Bronchial epithelial cell (primary cell): ENCODE measurements around the gene TRABD. TPM values are rescaled to one million over a fixed set of nuclear protein-coding genes. Genes with fewer than 3 reads are reported as not detected.

Experiments
- DNase-seq: peaks from one replicate; pipeline ENCODE4 v3.0.0-alpha.2; 2010; ENCODE audit warnings: low read depth
- FAIRE-seq: peaks from 2 replicates; lab custom pipeline; 2011; peaks lifted over from hg19 to GRCh38; lab: Jason Lieb, UNC
- H3K27me3 ChIP-seq: 2 replicates; pipeline ENCODE4 v1.5.1; 2011; ENCODE audit warnings: low read length; ENCODE audit not compliant: control insufficient read depth, insufficient read depth
- H3K36me3 ChIP-seq: 2 replicates; pipeline ENCODE4 v1.5.1; 2011; ENCODE audit warnings: low read length; ENCODE audit not compliant: control insufficient read depth, insufficient read depth
- H3K4me3 ChIP-seq: 2 replicates; pipeline ENCODE4 v1.5.1; 2011; ENCODE audit warnings: mild to moderate bottlenecking, low read depth, low read length, control low read depth
- total RNA-seq: library from RNA; depleted of rRNA; stranded (reverse); fragments of >200 nt; gene quantifications from 2 replicates; pipeline ENCODE4 v1.2.1, GENCODE V29; 2014
- TF ChIP-seq, protein P1 (sequence below): IDR thresholded peaks from 2 replicates; pipeline ENCODE4 v1.5.1; 2011; ENCODE audit warnings: mild to moderate bottlenecking, moderate library complexity, low read length, control low read depth, inconsistent platforms; ENCODE audit not compliant: insufficient read depth, severe bottlenecking

TRABD gene
- total RNA-seq, 1 donor from 2014 or later = 43.7 TPM

DNA sequence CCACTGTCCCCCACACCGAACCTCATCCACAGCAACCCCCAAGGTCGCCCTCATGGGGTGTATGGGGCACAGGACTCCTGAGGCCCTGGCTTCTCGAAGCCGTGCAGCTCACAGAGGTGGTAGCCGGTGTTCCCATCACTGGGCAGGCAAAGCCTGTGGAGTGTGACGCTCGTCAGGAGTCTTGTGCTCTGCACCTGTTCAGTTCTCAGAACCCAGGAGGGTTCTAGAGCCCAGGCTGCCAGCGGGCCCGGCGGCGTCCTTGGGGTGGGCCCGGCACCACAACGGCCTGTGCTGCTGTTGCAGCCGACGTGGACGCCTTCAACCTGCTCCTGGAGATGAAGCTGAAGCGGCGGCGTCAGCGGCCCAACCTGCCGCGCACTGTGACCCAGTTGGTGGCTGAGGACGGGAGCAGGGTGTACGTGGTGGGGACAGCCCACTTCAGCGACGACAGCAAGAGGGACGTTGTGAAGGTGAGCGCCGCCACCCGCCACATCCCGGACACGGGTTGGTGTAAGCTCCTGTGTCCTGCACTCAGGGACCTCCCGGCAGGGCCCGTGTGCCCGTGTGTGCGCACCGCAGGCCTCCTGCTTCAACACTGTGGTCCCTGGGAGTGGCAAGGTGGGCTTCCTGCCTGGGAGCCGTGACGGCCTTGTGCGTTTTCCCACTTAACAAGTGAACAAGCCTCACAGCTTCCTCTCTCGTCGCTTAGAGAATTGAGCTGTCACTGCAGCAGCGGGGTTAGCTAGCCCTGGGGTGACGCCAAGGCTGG, 8.5 kb downstream of the TRABD start:
- TF ChIP-seq, protein P1, sequence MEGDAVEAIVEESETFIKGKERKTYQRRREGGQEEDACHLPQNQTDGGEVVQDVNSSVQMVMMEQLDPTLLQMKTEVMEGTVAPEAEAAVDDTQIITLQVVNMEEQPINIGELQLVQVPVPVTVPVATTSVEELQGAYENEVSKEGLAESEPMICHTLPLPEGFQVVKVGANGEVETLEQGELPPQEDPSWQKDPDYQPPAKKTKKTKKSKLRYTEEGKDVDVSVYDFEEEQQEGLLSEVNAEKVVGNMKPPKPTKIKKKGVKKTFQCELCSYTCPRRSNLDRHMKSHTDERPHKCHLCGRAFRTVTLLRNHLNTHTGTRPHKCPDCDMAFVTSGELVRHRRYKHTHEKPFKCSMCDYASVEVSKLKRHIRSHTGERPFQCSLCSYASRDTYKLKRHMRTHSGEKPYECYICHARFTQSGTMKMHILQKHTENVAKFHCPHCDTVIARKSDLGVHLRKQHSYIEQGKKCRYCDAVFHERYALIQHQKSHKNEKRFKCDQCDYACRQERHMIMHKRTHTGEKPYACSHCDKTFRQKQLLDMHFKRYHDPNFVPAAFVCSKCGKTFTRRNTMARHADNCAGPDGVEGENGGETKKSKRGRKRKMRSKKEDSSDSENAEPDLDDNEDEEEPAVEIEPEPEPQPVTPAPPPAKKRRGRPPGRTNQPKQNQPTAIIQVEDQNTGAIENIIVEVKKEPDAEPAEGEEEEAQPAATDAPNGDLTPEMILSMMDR = no peak
- DNase-seq (no peak), FAIRE-seq (no peak)
- Histone ChIP-seq H3K36me3 (peaks cover 29% of the 10 kb centered on the region), H3K27me3 (no peaks in the 10 kb centered on the region), H3K4me3 (no peak overlapping the region)

DNA sequence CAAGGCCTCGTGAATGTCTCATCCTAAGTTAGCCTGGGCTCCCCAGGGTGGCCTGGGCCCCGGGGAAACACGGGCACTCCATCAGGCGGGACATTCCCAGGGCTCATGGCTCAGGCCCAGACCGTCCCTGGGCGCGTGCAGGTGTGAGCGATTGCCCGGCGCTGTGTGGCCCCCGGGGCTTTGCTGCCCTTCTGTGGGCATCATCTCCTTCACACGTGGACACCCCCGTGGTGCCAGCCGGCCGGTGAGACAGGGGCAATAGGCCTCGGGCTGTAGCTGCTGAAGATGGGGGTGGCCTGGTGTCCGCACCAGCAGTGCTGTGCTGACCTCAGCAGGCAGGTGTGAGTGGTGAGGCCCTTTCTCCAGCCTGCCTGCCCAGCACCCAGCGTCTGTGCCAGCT, 10.5 kb downstream of the TRABD start:
- Histone ChIP-seq H3K4me3 (no peak overlapping the region), H3K27me3 (no peaks in the 10 kb centered on the region), H3K36me3 (peaks cover 28% of the 10 kb centered on the region)
- no peak for FAIRE-seq
- TF ChIP-seq, protein P1 = no peak
- DNase-seq = no peak

DNA sequence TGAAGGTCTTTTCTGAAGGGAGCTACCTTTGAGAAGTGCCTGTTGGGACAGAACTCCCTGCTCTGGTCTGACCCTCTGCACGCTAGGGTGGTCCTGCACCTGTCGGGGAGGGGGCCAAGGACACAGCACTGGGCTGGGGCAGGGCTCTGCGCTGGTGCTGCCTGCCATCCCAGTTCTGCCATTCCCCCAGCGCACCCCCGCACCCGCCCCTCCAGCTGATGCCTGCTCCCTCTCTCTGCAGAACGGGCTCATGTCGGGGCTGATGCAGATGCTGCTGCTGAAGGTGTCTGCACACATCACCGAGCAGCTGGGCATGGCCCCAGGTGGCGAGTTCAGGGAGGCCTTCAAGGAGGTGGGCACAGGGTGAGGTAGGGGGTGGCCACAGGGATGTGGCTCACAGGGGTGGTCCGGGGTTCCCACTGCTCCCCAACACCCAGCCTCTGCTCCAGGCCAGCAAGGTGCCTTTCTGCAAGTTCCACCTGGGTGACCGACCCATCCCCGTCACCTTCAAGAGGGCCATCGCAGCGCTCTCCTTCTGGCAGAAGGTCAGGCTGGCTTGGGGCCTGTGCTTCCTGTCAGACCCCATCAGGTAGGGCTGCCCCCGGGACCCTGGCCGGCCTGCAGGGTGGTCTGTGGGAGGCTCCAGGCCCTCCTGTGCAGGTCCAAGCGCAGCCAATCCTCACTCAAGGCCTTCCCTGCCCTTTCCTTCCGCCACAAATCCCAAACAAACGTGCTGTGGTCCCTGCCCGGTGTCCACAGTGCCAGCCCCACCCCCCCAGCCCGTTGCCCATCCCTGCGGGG, 11.5 kb downstream of the TRABD start:
- Histone ChIP-seq H3K36me3 (peaks cover 28% of the 10 kb centered on the region), H3K27me3 (no peaks in the 10 kb centered on the region), H3K4me3 (no peak overlapping the region)
- no peak for DNase-seq
- TF ChIP-seq, protein P1 = no peak
- no peak for FAIRE-seq

DNA sequence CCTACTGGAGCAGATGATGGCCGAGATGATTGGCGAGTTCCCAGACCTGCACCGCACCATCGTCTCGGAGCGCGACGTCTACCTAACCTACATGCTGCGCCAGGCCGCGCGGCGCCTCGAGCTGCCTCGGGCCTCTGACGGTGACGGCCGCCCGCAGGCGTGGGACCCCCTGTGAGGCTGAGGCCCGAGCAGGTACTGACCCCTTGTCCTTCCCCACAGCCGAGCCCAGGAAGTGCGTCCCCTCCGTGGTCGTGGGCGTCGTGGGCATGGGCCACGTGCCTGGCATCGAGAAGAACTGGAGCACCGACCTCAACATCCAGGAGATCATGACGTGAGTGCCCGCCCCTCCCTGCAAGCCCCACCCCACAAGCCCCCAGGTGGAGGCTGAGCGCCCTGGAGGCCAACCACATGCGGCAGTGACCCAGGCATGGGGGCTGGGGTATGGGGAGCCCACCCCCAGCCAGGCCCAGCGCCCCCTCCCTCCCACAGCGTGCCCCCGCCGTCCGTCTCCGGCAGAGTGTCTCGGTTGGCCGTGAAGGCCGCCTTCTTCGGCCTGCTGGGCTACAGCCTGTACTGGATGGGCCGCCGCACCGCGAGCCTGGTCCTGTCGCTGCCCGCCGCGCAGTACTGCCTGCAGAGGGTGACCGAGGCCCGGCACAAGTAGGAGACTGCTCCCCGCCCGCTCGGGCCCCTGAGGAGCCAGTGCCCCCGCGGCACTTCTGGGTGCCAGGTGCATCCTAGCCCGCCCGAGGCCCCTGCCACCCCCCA, 12.3 kb downstream of the TRABD start:
- FAIRE-seq = no peak
- peaks cover 26% of the 10 kb centered on the region for H3K36me3 ChIP-seq

DNA sequence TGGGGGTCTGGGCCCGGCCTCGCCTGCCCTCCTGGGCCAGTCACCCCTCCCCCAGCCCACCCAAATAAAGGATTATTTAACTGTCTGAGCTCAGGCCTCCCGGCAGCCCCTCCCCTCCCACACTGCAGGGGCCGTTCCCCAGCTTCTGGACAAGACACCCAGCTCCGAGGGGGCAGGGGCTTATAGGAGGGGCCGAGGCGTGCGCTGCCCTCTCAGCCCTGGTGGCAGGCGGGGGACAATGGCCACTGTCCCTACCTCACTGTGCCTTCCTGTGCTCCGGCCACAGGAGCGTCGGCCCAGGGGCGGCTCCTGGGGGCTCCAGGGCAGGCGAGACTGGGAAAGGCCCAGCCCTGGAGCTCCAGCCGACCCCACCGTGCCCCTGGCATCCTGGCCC, 12.9 kb downstream of the TRABD start:
- TF ChIP-seq, protein P1 = no peak
- no peak for DNase-seq
- no peak for FAIRE-seq
- Histone ChIP-seq H3K27me3 (no peaks in the 10 kb centered on the region), H3K4me3 (no peak overlapping the region), H3K36me3 (peaks cover 21% of the 10 kb centered on the region)

More for the DNA sequence above, 12.3 kb downstream of the TRABD start:
- Histone ChIP-seq H3K27me3 (no peaks in the 10 kb centered on the region), H3K4me3 (no peak overlapping the region)
- TF ChIP-seq, protein P1 = no peak
- DNase-seq = no peak
